Small intestine (tissue), 7 donors: Measurements from ENCODE around the gene BCL6. TPM values are rescaled to one million over a fixed set of nuclear protein-coding genes. Genes with fewer than 3 reads are reported as not detected.

Source experiments
- DNase-seq, 2 donors: peaks; one replicate each; pipeline versions ENCODE4 v3.0.0 to v3.0.0-alpha.2; 2013
- FAIRE-seq: peaks from 2 replicates; lab custom pipeline; 2012; peaks lifted over from hg19 to GRCh38; lab: Jason Lieb, UNC
- H3K27ac ChIP-seq, 3 donors: one replicate each; pipeline ENCODE4 v1.5.1; 2013; ENCODE audit warnings: low read length in 2 of 3, mild to moderate bottlenecking in 2 of 3, control low read depth in 1 of 3, inconsistent platforms in 1 of 3, low read depth in 1 of 3, moderate library complexity in 1 of 3
- H3K27me3 ChIP-seq, 3 donors: one replicate each; pipeline ENCODE4 v1.6.1; 2013; ENCODE audit warnings: low read length in 3 of 3, inconsistent platforms in 1 of 3; ENCODE audit not compliant: control insufficient read depth in 3 of 3, insufficient read depth in 3 of 3
- H3K36me3 ChIP-seq, 3 donors: one replicate each; pipeline ENCODE4 v1.6.1; 2013; ENCODE audit warnings: low read length in 3 of 3, inconsistent platforms in 1 of 3, low read depth in 1 of 3, mild to moderate bottlenecking in 1 of 3, moderate library complexity in 1 of 3; ENCODE audit not compliant: control insufficient read depth in 3 of 3, insufficient read depth in 2 of 3
- H3K4me1 ChIP-seq, 3 donors: one replicate each; pipeline ENCODE4 v1.6.1; 2013; ENCODE audit warnings: low read length in 2 of 3, inconsistent platforms in 1 of 3, low read depth in 1 of 3, mild to moderate bottlenecking in 1 of 3, moderate library complexity in 1 of 3; ENCODE audit not compliant: control insufficient read depth in 3 of 3, insufficient read depth in 2 of 3
- H3K4me3 ChIP-seq, 3 donors: one replicate each; pipeline ENCODE4 v1.5.1; 2013; ENCODE audit warnings: low read length in 3 of 3, control low read depth in 1 of 3, inconsistent platforms in 1 of 3, low read depth in 1 of 3, mild to moderate bottlenecking in 1 of 3, moderate library complexity in 1 of 3
- H3K9me3 ChIP-seq, 2 donors: one replicate each; pipeline ENCODE4 v1.6.1; 2013; ENCODE audit warnings: low read depth in 1 of 2, low read length in 1 of 2; ENCODE audit not compliant: control insufficient read depth in 2 of 2, insufficient read depth in 1 of 2
- WGBS, 3 donors: extraction: QIAGEN DNeasy Blood & Tissue Kit; methylation state at CpG; one replicate each; pipeline ENCODE4 v1.1.7; 2013; 5-methylcytosine and 5-hydroxymethylcytosine counted together
- polyA plus RNA-seq, 4 donors: library from polyadenylated mRNA; stranded (reverse) in 3 of 4; unstranded in 1 of 4; fragments of 200-250 nt in 3 of 4; fragments of 120-200 nt in 1 of 4; gene quantifications; one replicate each; pipeline versions ENCODE4 v1.2.1 to v1.2.3, GENCODE V29; 2013
- donor health status: healthy with polysubstance abuse.
- donor health status: control.
- donor health status: control.
- donor health status: Bipolar disorder and iron deficiency.
- donor health status: healthy.

Gene BCL6
- polyA plus RNA-seq, 4 donors, result 3.2 to 15.5 (median 4.2) TPM

DNA sequence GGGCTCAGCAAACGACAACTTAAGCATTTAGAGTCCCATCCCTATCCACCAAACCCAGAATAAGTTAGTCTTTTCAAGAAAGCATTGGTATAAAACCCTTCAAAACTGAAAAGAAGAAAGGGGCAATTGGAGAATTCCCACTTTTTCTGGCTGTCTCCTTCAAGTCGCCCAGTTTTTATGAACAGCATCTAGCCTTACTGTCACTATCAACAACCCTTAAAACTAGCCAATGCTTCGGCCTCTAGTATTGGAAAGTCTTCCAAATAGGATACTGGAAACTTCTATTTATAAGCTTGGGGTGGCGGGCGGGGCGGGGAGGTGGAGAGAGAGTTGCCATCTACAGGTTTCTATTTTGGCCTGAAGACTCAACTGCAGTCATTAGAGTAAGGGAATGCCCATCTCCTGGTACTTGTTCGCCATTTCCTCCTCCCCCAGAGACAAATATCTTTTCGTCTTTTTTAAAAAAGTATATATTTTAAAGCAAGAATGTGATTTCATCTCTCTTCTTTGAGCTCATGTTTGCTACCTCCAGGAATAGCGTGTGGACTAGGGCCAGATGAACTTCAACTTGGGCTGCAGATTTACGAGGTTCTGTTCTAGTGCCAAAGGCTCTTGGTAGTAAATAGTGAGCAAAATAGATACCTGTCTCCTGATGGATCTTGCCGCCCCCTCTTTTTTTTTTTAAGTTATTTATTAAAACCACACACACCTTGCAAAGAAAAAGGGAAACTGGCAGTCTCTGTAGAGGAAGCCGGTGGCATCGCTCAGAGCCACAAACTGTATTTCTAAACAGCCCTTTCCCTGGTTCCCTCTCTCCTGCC is 2.7 kb downstream of the BCL6 start:
- WGBS, 3 donors, result 12 to 36% (median 20%) methylated on average over 13 of the region's 13 CpGs
- Histone ChIP-seq H3K36me3 (no peaks in the 10 kb centered on the region), H3K27me3 (no peaks in the 10 kb centered on the region), H3K4me3 (peak overlapping the region in 2 of 3 donors; percentile 40 to 76), H3K9me3 (no peaks in the 10 kb centered on the region), H3K27ac (peak overlapping the region in 2 of 3 donors; percentile 74 to 98), H3K4me1 (peaks cover 0 to 26% (median 0%) of the 10 kb centered on the region in 3 donors)
- DNase-seq (peak; percentile 39 to 49), FAIRE-seq (no peak)

GRCh38 chr3:187741403-187742350 is 3.6 kb downstream of the BCL6 start:
- Histone ChIP-seq H3K27ac (peak overlapping the region in 2 of 3 donors; percentile 53 to 97), H3K4me1 (peaks cover 0 to 24% (median 0%) of the 10 kb centered on the region in 3 donors), H3K9me3 (no peaks in the 10 kb centered on the region), H3K27me3 (peaks cover 0 to 4% (median 0%) of the 10 kb centered on the region in 3 donors), H3K36me3 (no peaks in the 10 kb centered on the region), H3K4me3 (peak overlapping the region; percentile 50 to 83 (median 68))
- WGBS, 3 donors, result 0 to 1% (median 0%) methylated on average over 35 of the region's 35 CpGs
- DNase-seq, result peak; percentile 66 to 85
- no peak for FAIRE-seq

GRCh38 chr3:187740421-187741399 is 4.6 kb downstream of the BCL6 start:
- WGBS, 3 donors, result 1 to 2% (median 1%) methylated on average over 39 of the region's 39 CpGs
- H3K27ac ChIP-seq, result peak overlapping the region; percentile 65 to 97 (median 79)
- H3K4me1 ChIP-seq, result peaks cover 0 to 24% (median 0%) of the 10 kb centered on the region in 3 donors
- no peak for FAIRE-seq
- no peaks in the 10 kb centered on the region for H3K36me3 ChIP-seq
- no peaks in the 10 kb centered on the region for H3K9me3 ChIP-seq
- H3K27me3 ChIP-seq, result peaks cover 0 to 5% (median 0%) of the 10 kb centered on the region in 3 donors
- H3K4me3 ChIP-seq, result peak overlapping the region; percentile 50 to 83 (median 68)
- peak; percentile 43 to 84 for DNase-seq

GRCh38 chr3:187739561-187740332 is 5.5 kb downstream of the BCL6 start:
- WGBS, 3 donors, result 1 to 2% (median 1%) methylated on average over 49 to 53 of the region's 53 CpGs
- Histone ChIP-seq H3K27ac (peak overlapping the region; percentile 65 to 97 (median 79)), H3K4me3 (peak overlapping the region; percentile 24 to 83 (median 68)), H3K27me3 (peaks cover 0 to 5% (median 0%) of the 10 kb centered on the region in 3 donors), H3K4me1 (peaks cover 0 to 24% (median 0%) of the 10 kb centered on the region in 3 donors), H3K36me3 (no peaks in the 10 kb centered on the region), H3K9me3 (no peaks in the 10 kb centered on the region)
- DNase-seq (peak; percentile 69 to 92), FAIRE-seq (no peak)

DNA sequence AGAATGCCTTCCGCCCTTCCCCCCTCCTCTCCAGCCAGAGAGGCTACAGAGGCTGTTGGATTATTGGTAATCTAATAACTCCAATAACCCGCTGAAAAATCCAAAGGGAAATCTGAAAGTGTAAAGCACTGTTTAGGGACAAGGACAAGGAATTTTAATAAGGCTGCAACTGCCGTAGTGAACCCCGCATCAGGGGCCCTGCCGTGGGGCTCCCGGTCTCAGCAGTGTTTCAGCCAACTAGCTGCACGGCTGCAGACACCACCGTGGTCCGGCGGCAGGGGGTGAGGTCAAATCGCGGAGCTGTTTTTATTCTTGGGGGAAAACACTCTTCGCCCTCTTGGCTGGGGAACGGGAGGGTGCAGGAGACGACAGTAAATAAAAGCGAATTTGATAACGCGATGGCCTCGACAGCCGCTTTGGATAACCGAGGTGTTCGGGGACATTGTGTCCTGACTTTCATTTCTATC is 6.1 kb downstream of the BCL6 start:
- H3K27ac ChIP-seq, result peak overlapping the region; percentile 9 to 97 (median 79)
- H3K4me1 ChIP-seq, result peaks cover 0 to 24% (median 0%) of the 10 kb centered on the region in 3 donors
- FAIRE-seq, result no peak
- peaks cover 0 to 5% (median 0%) of the 10 kb centered on the region in 3 donors for H3K27me3 ChIP-seq
- WGBS, 3 donors, result 1% methylated on average over 22 of the region's 22 CpGs
- peak overlapping the region; percentile 3 to 83 (median 68) for H3K4me3 ChIP-seq
- no peaks in the 10 kb centered on the region for H3K36me3 ChIP-seq
- DNase-seq, result no peak
- no peaks in the 10 kb centered on the region for H3K9me3 ChIP-seq

DNA sequence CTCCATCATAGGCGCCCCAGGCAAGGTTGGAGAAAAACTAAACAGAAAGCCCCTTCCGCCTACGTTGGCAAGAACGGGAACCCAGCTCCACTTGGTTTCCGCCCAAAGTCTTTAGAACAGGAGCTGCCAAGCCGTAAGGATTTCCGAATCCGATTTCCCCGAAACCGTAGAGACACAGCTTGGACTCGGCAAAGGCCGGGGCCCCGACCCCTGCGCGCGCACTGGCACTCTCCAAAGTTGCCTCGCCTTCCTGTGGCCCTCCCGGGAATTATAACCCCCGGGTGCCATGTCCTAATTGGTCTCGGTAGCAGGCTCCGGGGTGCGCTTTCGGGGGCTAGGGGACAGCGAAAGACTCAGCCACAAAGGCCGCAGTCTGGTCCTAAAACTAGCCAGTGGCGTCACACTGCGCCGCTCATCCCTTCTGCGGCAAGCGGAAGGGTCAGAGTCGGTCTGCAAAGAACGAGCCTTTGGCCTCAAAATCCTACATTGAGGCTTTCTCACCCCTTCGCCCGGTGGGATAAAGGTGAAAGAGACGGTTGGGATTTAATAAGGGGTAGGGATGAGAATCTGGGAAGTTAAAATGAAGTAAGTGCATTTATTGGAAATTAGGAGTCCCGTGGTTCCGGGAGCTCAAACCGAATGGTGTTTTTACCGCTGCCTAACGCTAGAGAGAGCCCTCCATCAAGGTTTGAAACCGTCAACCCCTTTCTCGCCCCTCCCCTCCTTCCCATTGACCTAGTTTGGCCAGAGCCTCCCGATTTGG is 6.8 kb downstream of the BCL6 start:
- H3K27ac ChIP-seq, result peak overlapping the region; percentile 52 to 97 (median 79)
- 0 to 1% (median 1%) methylated on average over 43 of the region's 43 CpGs for WGBS, 3 donors
- H3K4me3 ChIP-seq, result peak overlapping the region; percentile 28 to 83 (median 68)
- H3K4me1 ChIP-seq, result peaks cover 0 to 24% (median 0%) of the 10 kb centered on the region in 3 donors
- peaks cover 0 to 5% (median 0%) of the 10 kb centered on the region in 3 donors for H3K27me3 ChIP-seq
- no peaks in the 10 kb centered on the region for H3K9me3 ChIP-seq
- DNase-seq (peak; percentile 86 to 90), FAIRE-seq (no peak)
- peaks cover 0 to 4% (median under 1%) of the 10 kb centered on the region in 3 donors for H3K36me3 ChIP-seq
